Measurements from ENCODE around the gene NPB.
"Not testable (repeated sequence)": the region's sequence is repeated elsewhere in the genome, so short reads cannot be mapped to it uniquely, and the experiment has no call there.

Gene NPB

GRCh38 chr17:81916234-81917001, 14.4 kb downstream of the NPB start:
- H3K4me3 ChIP-seq (replicated peaks; ENCODE audit: low read depth, low read length): peak overlapping the region; percentile 59
- TF ChIP-seq, protein P1, sequence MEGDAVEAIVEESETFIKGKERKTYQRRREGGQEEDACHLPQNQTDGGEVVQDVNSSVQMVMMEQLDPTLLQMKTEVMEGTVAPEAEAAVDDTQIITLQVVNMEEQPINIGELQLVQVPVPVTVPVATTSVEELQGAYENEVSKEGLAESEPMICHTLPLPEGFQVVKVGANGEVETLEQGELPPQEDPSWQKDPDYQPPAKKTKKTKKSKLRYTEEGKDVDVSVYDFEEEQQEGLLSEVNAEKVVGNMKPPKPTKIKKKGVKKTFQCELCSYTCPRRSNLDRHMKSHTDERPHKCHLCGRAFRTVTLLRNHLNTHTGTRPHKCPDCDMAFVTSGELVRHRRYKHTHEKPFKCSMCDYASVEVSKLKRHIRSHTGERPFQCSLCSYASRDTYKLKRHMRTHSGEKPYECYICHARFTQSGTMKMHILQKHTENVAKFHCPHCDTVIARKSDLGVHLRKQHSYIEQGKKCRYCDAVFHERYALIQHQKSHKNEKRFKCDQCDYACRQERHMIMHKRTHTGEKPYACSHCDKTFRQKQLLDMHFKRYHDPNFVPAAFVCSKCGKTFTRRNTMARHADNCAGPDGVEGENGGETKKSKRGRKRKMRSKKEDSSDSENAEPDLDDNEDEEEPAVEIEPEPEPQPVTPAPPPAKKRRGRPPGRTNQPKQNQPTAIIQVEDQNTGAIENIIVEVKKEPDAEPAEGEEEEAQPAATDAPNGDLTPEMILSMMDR (IDR thresholded peaks at IDR 0.05; ENCODE audit: low read length, missing control alignments): no peak
- DNase-seq (ENCODE audit: low read depth): no peak

- peak within 1 kb of the TSS; percentile 59 for H3K4me3 ChIP-seq (replicated peaks; ENCODE audit: low read depth, low read length)
- DNase-seq (ENCODE audit: low read depth): peak; percentile 69
- TF ChIP-seq, protein P1 (IDR thresholded peaks at IDR 0.05; ENCODE audit: low read length, missing control alignments): no peak
These were observed 15.7 kb downstream of the NPB start, which contains the start of gene SIRT7 for GRCh38 chr17:81917565-81918332. Gene SIRT7 (minus strand): TSS chr17:81918176. CDS start chr17:81918131, 45 bp downstream.

- not testable (repeated sequence) for DNase-seq (ENCODE audit: low read depth)
- peak overlapping the region; percentile 59 for H3K4me3 ChIP-seq (replicated peaks; ENCODE audit: low read depth, low read length)
These were observed 16.3 kb downstream of the NPB start for GRCh38 chr17:81918333-81918669.

DNA sequence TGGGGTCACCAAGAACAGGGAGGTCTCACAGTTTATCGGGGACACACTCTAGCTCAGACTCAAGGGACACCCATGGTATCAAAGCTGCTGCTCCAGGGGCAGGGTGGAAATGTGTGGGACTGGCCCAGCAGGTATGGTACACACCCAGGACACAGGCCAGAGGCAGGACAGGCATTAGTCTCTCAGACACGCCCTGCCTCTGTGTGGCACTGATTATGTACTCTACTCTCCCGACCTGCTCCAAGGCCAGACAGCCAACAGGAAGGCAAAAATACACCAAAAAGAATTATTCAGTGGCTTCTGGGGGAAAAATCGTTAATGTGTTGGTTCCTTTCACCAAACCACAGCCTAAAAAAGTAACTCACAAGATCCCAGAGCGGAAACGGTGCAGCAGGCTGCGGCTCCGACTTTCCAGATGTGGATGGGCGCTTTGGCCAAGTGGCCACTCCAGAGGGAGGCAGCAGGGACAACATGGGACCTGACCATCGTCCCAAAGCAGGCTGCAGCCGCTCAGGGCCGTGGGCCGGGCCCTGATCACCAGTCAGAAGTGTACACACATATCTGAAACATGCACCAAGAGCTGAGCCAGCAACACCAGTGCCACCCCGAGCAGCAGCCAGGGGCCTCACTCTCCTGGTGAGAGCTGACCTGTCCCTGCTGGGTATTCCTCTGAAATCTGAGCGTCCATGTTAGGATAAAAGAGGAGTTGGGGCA, 17.0 kb downstream of the NPB start:
- TF ChIP-seq, protein P1 (IDR thresholded peaks at IDR 0.05; ENCODE audit: low read length, missing control alignments): no peak
- no peak overlapping the region for H3K4me3 ChIP-seq (replicated peaks; ENCODE audit: low read depth, low read length)

DNA sequence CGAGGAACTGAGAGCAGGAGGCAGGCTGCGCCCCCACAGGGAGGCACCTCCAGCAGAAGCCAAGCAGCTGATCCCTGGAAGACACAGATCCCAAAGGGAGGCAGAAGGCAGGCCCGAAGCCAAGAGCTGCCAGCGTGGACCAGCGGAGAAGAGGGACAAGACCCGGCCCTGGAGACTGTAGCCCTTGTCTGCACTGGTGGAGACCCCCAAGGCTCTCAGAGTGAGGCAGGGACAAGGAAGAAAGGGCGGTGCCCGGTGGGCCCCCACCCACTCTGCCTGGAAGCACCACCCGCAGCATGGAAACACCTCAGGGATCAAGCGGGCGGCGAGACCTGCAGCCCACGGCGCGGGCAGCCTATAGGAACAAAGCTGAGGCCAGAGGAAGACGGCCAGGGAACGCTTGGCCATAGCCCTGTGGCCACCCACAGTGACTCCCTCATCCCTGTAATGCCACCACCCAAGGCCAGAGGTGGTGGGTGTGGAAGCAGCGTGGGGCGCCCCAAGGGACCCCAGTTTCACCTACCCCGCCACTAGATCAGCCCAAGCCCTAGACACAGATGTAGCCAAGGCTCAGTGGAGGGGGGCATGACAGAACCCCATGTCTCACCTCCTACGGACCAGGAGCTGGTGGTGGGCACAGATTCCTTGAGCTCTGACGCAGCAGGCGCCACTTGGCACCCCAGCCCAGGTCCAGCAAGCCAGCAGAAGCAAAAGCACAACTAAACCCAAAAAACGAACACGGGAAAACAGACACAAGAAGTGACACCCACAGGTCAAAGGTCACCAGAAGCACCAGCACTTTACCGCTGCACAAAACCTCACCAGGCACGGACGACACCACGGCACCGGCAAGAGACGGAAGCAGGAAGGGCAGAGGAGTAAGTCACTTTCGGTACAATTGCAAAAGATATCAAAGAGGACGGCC, 18.8 kb downstream of the NPB start:
- TF ChIP-seq, protein P1 (IDR thresholded peaks at IDR 0.05; ENCODE audit: low read length, missing control alignments): no peak
- H3K4me3 ChIP-seq (replicated peaks; ENCODE audit: low read depth, low read length): no peak overlapping the region
- DNase-seq (ENCODE audit: low read depth): no peak

More for the DNA sequence above, 17.0 kb downstream of the NPB start:
- no peak for DNase-seq (ENCODE audit: low read depth)

GRCh38 chr17:81921537-81921862, 19.5 kb downstream of the NPB start:
- TF ChIP-seq, protein P1 (IDR thresholded peaks at IDR 0.05; ENCODE audit: low read length, missing control alignments): no peak
- H3K4me3 ChIP-seq (replicated peaks; ENCODE audit: low read depth, low read length): no peak overlapping the region
- no peak for DNase-seq (ENCODE audit: low read depth)
